GM21447 (cell line): ENCODE measurements around the gene CLDN14.
"Not testable (repeated sequence)": the region's sequence is repeated elsewhere in the genome, so short reads cannot be mapped to it uniquely, and the experiment has no call there.

ENCODE experiments used
- ATAC-seq: cut with Tn5 transposase; IDR thresholded peaks from one replicate; pipeline ENCODE4 v1.9.1; 2021; ENCODE audit not compliant: unreplicated experiment

CLDN14 gene

GRCh38 chr21:36502365-36502764 lies 22.4 kb upstream of the CLDN14 start:
- no peak for ATAC-seq

- no peak for ATAC-seq
Observed at GRCh38 chr21:36501589-36501892, 21.6 kb upstream of the CLDN14 start.

GRCh38 chr21:36499578-36500471 lies 19.9 kb upstream of the CLDN14 start:
- ATAC-seq, result no peak

- ATAC-seq, result no peak
Observed at GRCh38 chr21:36494557-36494956, 14.6 kb upstream of the CLDN14 start.

GRCh38 chr21:36491209-36491910 lies 11.4 kb upstream of the CLDN14 start:
- ATAC-seq, result no peak

- no peak for ATAC-seq
Observed at GRCh38 chr21:36489776-36490165, 9.8 kb upstream of the CLDN14 start.

- no peak for ATAC-seq
Observed at GRCh38 chr21:36489103-36489775, 9.3 kb upstream of the CLDN14 start.

- no peak for ATAC-seq
Observed at GRCh38 chr21:36487641-36488307, 7.9 kb upstream of the CLDN14 start.

GRCh38 chr21:36486246-36486645 lies 6.3 kb upstream of the CLDN14 start:
- no peak for ATAC-seq

GRCh38 chr21:36485476-36485875 lies 5.6 kb upstream of the CLDN14 start:
- no peak for ATAC-seq

- ATAC-seq, result no peak
Observed at GRCh38 chr21:36483095-36483494, 3.2 kb upstream of the CLDN14 start.

- no peak for ATAC-seq
Observed at GRCh38 chr21:36482673-36483072, 2.8 kb upstream of the CLDN14 start.

- ATAC-seq, result no peak
Observed at GRCh38 chr21:36482181-36482580, 2.3 kb upstream of the CLDN14 start.

GRCh38 chr21:36481639-36482038 lies 1.7 kb upstream of the CLDN14 start:
- ATAC-seq, result no peak

GRCh38 chr21:36480618-36481017 lies 696 bp upstream of the CLDN14 start:
- no peak for ATAC-seq

GRCh38 chr21:36478941-36479340 lies 981 bp downstream of the CLDN14 start:
- no peak for ATAC-seq

- peak; percentile 51 for ATAC-seq
Observed at GRCh38 chr21:36478207-36478701, 1.7 kb downstream of the CLDN14 start.

- ATAC-seq, result no peak
Observed at GRCh38 chr21:36477559-36477958, 2.4 kb downstream of the CLDN14 start.

GRCh38 chr21:36477001-36477400 lies 2.9 kb downstream of the CLDN14 start:
- no peak for ATAC-seq

- ATAC-seq, result not testable (repeated sequence)
Observed at GRCh38 chr21:36476541-36476940, 3.4 kb downstream of the CLDN14 start.

GRCh38 chr21:36474591-36474990 lies 5.3 kb downstream of the CLDN14 start:
- no peak for ATAC-seq
